SK-N-MC (cell line): ENCODE measurements around the gene MRPL58.

Experiments used
- EZH2 ChIP-seq: fragments of 200-600 bp; sonication (generic); IDR thresholded peaks from one replicate; pipeline ENCODE4 v1.6.1; 2017; ENCODE audit warnings: antibody characterized with exemption
- POLR2AphosphoS5 ChIP-seq: IDR thresholded peaks from 2 replicates; pipeline ENCODE4 v1.6.1; 2012; ENCODE audit warnings: mild to moderate bottlenecking, low read depth, low read length, borderline replicate concordance

- TF ChIP-seq POLR2AphosphoS5 (no peak), EZH2 (no peak)
Observed at GRCh38 chr17:75010683-75011400, 1.6 kb upstream of the MRPL58 start.
